GM23248 (cell line): ENCODE measurements around the gene KCNIP3. TPM values are rescaled to one million over a fixed set of nuclear protein-coding genes. Genes with fewer than 3 reads are reported as not detected.
"Not testable (repeated sequence)": the region's sequence is repeated elsewhere in the genome, so short reads cannot be mapped to it uniquely, and the experiment has no call there.

Experiments
- DNase-seq: peaks from one replicate; pipeline ENCODE4 v3.0.0-alpha.2; 2015
- H2AFZ ChIP-seq: fragments of 200-600 bp; sonication (generic); 2 replicates; pipeline ENCODE4 v1.6.1; 2016; ENCODE audit warnings: antibody characterized with exemption
- H3F3A ChIP-seq: fragments of 200-600 bp; sonication (generic); 2 replicates; pipeline ENCODE4 v1.6.1; 2016; ENCODE audit warnings: mild to moderate bottlenecking, antibody characterized with exemption, mixed run types; ENCODE audit not compliant: insufficient read depth
- H3K27ac ChIP-seq: fragments of 200-600 bp; sonication (generic); 2 replicates; pipeline ENCODE4 v1.5.1; 2016; ENCODE audit warnings: mild to moderate bottlenecking
- H3K27me3 ChIP-seq: fragments of 200-600 bp; sonication (generic); replicated peaks from 2 replicates; pipeline ENCODE4 v1.6.1; 2016; ENCODE audit warnings: mild to moderate bottlenecking; ENCODE audit not compliant: insufficient read depth
- H3K36me3 ChIP-seq: fragments of 200-600 bp; sonication (generic); 2 replicates; pipeline ENCODE4 v1.6.1; 2016; ENCODE audit warnings: low read depth, mild to moderate bottlenecking
- H3K4me1 ChIP-seq: fragments of 200-600 bp; sonication (generic); 2 replicates; pipeline ENCODE4 v1.6.1; 2016; ENCODE audit warnings: mild to moderate bottlenecking; ENCODE audit not compliant: insufficient read depth
- H3K4me2 ChIP-seq: fragments of 200-600 bp; sonication (generic); one replicate; pipeline ENCODE4 v1.6.1; 2016; ENCODE audit warnings: mild to moderate bottlenecking; ENCODE audit not compliant: unreplicated experiment
- H3K4me3 ChIP-seq: fragments of 200-600 bp; sonication (generic); 2 replicates; pipeline ENCODE4 v1.5.1; 2016; ENCODE audit warnings: mild to moderate bottlenecking
- H3K79me2 ChIP-seq: fragments of 200-600 bp; sonication (generic); 2 replicates; pipeline ENCODE4 v1.6.1; 2016; ENCODE audit warnings: mild to moderate bottlenecking; ENCODE audit not compliant: insufficient read depth
- H3K9ac ChIP-seq: fragments of 200-600 bp; sonication (generic); 2 replicates; pipeline ENCODE4 v1.6.1; 2016; ENCODE audit warnings: mild to moderate bottlenecking
- H3K9me2 ChIP-seq: fragments of 200-600 bp; sonication (generic); 2 replicates; pipeline ENCODE4 v1.6.1; 2016; ENCODE audit warnings: mixed run types, mild to moderate bottlenecking, moderate library complexity; ENCODE audit not compliant: insufficient read depth
- H3K9me3 ChIP-seq: fragments of 200-600 bp; sonication (generic); one replicate; pipeline ENCODE4 v1.6.1; 2017; ENCODE audit warnings: low read depth
- H4K20me1 ChIP-seq: fragments of 200-600 bp; sonication (generic); 2 replicates; pipeline ENCODE4 v1.6.0; 2016; ENCODE audit not compliant: insufficient read depth
- EZH2 ChIP-seq: fragments of 200-600 bp; sonication (generic); IDR thresholded peaks from 2 replicates; pipeline ENCODE4 v1.6.1; 2018; ENCODE audit warnings: antibody characterized with exemption, mild to moderate bottlenecking; ENCODE audit not compliant: insufficient read depth, poor library complexity, severe bottlenecking
- EZH2phosphoT487 ChIP-seq: fragments of 200-600 bp; sonication (generic); IDR thresholded peaks from 2 replicates; pipeline ENCODE4 v1.6.1; 2018; ENCODE audit warnings: antibody characterized with exemption, moderate library complexity, mild to moderate bottlenecking, low read depth; ENCODE audit not compliant: insufficient read depth
- WGBS, 2 experiments: methylation state at CpG; one replicate each; pipeline ENCODE4 v1.1.6; 2015 to 2017; ENCODE audit warnings: low lambda C conversion rate in 2 of 2, low coverage in 1 of 2; ENCODE audit errors: missing lambda C conversion rate in 2 of 2; 5-methylcytosine and 5-hydroxymethylcytosine counted together
- in situ Hi-C: fragments of 300-500 bp; cut with MboI; formaldehyde crosslinking; loops from 2 replicates; pipeline ENCODE4 v1.15.0; 2020
- polyA plus RNA-seq: library from polyadenylated mRNA; unstranded; fragments of >200 nt; fragmentation: Nextera tagmentation; extraction: Ambion mirVana; gene quantifications from 2 replicates; pipeline ENCODE4 v1.2.1, GENCODE V29; 2016
- total RNA-seq: library from RNA; depleted of rRNA; stranded (reverse); fragments of >200 nt; shearing (Covaris generic); gene quantifications from 2 replicates; pipeline ENCODE4 v1.2.3, GENCODE V29; 2014

The KCNIP3 gene
- total and polyA plus RNA-seq, 2 experiments from 2014 or later: 3.7 to 10.7 TPM

DNA sequence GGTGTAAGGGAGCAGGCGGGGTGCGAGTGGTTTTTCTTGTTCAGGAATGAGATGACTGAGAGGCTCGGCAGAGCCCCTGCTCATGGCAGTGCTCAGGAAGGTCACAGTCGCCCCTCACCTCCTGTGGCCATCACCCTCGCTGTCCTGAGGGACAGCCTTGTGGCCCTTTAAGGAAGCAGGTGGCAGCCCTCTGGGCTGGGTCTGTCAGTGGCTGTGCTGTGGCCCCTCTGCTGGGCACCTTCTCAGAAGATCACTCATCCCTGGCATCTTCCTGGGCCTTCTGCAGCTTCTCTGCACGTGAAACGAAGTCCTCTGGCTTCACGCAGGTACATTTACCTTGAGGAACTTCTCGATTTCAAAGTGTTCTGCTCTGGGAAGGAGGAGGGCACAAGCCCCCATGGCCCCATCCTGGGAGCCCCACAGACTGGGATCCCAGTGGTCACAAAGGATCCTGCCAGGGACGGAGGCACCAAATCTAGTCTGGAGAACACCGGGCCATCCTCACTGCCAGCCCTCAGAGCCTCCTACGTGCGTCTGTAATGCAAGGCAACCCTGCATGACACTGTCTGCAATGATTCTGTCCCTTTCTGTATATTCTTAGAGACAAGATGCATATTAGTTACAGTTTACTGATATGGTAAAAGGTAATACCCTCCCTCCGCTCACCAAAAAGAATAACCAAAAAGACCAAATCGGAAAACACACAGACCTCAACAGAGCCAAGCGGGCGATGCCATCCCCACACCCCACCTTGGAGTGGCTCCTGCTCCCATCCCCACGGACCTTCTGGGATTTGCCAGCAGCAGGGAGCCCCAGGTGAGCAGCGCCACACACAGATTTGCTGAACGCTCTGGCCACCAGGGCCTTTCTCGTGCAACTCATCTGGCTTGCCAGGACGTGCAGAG lies 79.4 kb downstream of the KCNIP3 start:
- Histone ChIP-seq H3K27ac (no peak overlapping the region), H2AFZ (no peak overlapping the region), H3K9ac (no peak overlapping the region), H3K4me2 (no peak overlapping the region), H3K27me3 (no peaks in the 10 kb centered on the region), H3F3A (no peaks in the 10 kb centered on the region), H3K4me3 (no peak overlapping the region), H4K20me1 (no peaks in the 10 kb centered on the region), H3K9me3 (no peaks in the 10 kb centered on the region), H3K36me3 (no peaks in the 10 kb centered on the region), H3K79me2 (no peaks in the 10 kb centered on the region), H3K4me1 (no peaks in the 10 kb centered on the region), H3K9me2 (no peaks in the 10 kb centered on the region)
- DNase-seq: no peak
- TF ChIP-seq EZH2phosphoT487: no peak
- TF ChIP-seq EZH2: no peak
- WGBS, 2 experiments: 94 to 96% methylated on average over 22 of the region's 22 CpGs
- in situ Hi-C loops: no loop called here

GRCh38 chr2:95377216-95378123 lies 80.3 kb downstream of the KCNIP3 start:
- Histone ChIP-seq H3K79me2 (no peaks in the 10 kb centered on the region), H3K36me3 (no peaks in the 10 kb centered on the region), H4K20me1 (no peaks in the 10 kb centered on the region), H3K27me3 (no peaks in the 10 kb centered on the region), H3K9me2 (no peaks in the 10 kb centered on the region), H3K4me3 (no peak overlapping the region), H3F3A (no peaks in the 10 kb centered on the region), H2AFZ (no peak overlapping the region), H3K4me1 (no peaks in the 10 kb centered on the region), H3K9ac (no peak overlapping the region), H3K27ac (no peak overlapping the region), H3K4me2 (no peak overlapping the region), H3K9me3 (no peaks in the 10 kb centered on the region)
- WGBS, 2 experiments: 89 to 91% methylated on average over 17 of the region's 17 CpGs
- in situ Hi-C loops: no loop called here
- no peak for DNase-seq
- no peak for TF ChIP-seq EZH2phosphoT487
- TF ChIP-seq EZH2: no peak

GRCh38 chr2:95378281-95378680 lies 81.1 kb downstream of the KCNIP3 start:
- DNase-seq, H3K27me3 ChIP-seq, H2AFZ ChIP-seq, H3K27ac ChIP-seq, H3F3A ChIP-seq, H3K79me2 ChIP-seq, H3K9ac ChIP-seq, H3K4me1 ChIP-seq, H3K4me2 ChIP-seq, H4K20me1 ChIP-seq, H3K9me2 ChIP-seq, in situ Hi-C loops, H3K4me3 ChIP-seq, H3K9me3 ChIP-seq, H3K36me3 ChIP-seq: not testable (repeated sequence)
- WGBS, 2 experiments: 90 to 94% methylated on average over 7 of the region's 7 CpGs

DNA sequence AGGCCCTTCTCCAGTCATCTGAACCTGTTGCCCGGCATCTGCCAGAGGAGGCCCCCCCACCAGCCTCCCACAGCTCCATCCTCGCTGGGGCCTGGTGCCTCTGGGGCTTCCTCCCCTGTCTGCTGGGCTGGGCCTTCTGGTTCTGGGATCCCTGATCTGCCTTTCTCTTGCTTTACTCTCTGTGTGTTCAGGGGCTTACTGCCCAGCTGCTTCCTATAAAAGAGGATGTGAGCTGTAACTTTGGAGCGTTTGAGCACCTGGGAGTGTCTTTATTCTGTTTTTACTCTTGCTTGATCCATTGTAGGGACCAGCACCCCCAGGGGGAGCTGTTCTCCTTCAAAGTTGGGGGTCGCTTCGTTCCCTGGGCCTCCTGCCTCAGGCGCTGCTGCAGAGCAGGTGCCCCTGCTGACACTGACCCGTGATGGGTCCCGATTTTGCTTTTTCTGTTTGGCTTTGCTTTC lies 82.3 kb downstream of the KCNIP3 start:
- no peaks in the 10 kb centered on the region for H3K4me1 ChIP-seq
- no peaks in the 10 kb centered on the region for H3F3A ChIP-seq
- H3K79me2 ChIP-seq: no peaks in the 10 kb centered on the region
- no peak overlapping the region for H3K4me2 ChIP-seq
- in situ Hi-C loops: no loop called here
- no peak overlapping the region for H2AFZ ChIP-seq
- H3K9ac ChIP-seq: no peak overlapping the region
- H3K27ac ChIP-seq: no peak overlapping the region
- H3K27me3 ChIP-seq: no peaks in the 10 kb centered on the region
- DNase-seq: no peak
- TF ChIP-seq EZH2phosphoT487 (no peak), EZH2 (no peak)
- H3K36me3 ChIP-seq: no peaks in the 10 kb centered on the region
- no peaks in the 10 kb centered on the region for H3K9me2 ChIP-seq
- no peaks in the 10 kb centered on the region for H4K20me1 ChIP-seq
- no peak overlapping the region for H3K4me3 ChIP-seq
- 65 to 74% methylated on average over 8 of the region's 8 CpGs for WGBS, 2 experiments
- no peaks in the 10 kb centered on the region for H3K9me3 ChIP-seq
